GM18499 (cell line): Measurements from ENCODE around the gene ANP32A.

Source experiments
- ATAC-seq: cut with Tn5 transposase; IDR thresholded peaks from one replicate; pipeline ENCODE4 v1.9.1; 2021; ENCODE audit warnings: moderate number of reproducible peaks; ENCODE audit not compliant: insufficient read depth, unreplicated experiment

The ANP32A gene

DNA sequence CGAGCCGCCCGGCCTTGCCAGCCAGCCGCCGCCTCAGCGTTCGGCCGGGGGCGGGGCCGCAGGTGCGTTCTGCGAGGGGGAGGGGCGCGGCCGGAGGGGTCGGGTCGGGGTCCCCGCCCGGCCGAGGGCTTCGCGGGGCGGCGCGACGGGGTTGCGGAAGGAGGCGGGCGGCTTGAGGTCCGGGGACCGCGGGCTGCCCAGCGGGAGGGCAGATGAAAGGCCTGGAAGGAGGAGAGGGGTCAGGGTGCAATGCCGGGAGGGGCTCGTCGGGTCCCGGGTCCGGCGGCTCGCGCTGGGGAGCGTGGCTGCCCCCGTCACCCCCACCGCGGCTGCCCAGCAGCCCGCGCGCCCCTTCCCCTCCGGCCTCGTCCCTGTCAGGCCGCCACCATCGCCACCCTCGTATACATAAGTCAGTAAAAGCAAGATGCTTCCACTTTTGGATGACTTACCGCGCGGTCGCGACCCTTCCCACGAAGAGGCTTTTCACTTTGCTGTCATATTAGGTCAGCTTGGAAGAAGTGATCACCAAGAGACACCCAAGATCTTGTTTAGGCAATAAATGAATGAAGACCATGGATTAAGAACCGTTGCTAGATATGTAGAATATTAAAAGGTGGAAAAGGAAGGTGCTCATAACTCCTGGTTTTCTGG is 620 bp upstream of the ANP32A start:
- ATAC-seq: no peak

DNA sequence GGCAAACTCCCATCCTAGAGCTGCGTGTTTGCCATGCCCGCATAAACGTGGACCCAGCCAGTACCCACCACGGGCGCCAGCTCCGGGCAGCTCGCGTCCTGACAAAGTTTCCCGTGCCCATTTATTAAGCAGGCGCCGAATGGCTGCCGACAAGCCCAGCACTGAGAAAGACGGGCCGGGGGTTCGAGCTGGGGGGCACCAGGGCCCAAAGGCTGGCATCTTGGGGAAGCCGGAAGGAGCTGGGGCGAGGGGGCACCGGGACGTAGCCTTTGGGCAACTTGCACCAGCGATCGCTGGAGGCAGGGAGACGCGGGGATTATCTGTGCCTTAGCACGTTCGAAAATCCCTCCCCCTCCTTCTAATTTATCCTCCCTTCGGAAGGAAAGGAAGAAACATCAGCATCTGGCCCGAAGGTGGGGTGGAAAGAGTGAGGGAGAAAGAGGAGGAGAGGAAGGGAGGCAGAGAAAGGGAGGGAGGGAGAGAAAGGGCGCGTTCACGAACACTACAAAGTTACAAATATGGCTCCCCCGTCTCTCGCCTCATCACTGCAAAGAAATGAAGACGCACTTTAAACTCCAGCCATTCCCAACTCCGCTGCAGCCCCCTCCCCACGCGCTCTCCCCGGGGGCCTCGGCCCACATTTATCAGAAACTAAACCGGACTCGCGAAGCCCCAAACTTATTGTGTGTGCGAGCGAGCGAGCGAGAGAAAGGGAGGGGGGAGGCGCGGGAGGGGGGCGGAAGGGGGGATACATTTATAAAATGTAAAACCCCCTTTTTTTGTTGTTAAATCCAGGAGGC is 1.0 kb downstream of the ANP32A start:
- no peak for ATAC-seq

DNA sequence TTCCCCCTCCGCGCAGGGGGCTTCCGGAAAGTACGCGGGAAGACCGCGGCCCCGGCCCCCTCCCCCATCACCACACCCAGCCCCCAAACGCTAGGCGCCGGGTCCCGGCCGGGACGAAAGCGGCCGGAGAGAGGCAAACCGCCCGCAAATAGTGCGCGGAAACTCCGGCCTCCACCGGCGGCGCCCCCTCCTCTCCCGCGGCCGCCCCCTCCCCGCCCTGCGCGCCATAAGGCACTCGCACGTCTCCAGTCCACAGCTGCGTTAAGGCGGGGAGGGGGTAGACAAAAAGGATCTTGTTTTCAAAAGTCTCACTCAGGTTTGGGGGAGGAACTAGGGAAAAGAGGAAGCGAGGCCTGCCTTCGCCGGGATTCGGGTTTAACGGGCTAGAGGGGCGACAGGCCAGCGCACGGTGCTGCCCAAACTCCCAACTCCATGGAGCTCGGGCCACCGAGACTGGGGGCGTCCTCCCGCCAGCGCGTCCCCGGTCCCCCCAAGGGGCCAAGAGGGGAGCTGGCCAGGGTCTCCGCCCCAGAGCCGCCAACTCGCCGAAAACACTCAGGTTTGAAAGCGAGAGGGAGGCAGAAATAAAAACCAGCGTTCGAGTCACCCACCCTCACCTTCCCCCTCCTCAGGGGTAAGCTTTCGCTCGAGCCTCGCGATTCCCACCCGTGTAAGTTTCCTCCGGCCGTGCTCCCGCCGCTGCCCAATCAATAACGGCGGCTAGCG is 1.8 kb downstream of the ANP32A start:
- ATAC-seq: no peak

DNA sequence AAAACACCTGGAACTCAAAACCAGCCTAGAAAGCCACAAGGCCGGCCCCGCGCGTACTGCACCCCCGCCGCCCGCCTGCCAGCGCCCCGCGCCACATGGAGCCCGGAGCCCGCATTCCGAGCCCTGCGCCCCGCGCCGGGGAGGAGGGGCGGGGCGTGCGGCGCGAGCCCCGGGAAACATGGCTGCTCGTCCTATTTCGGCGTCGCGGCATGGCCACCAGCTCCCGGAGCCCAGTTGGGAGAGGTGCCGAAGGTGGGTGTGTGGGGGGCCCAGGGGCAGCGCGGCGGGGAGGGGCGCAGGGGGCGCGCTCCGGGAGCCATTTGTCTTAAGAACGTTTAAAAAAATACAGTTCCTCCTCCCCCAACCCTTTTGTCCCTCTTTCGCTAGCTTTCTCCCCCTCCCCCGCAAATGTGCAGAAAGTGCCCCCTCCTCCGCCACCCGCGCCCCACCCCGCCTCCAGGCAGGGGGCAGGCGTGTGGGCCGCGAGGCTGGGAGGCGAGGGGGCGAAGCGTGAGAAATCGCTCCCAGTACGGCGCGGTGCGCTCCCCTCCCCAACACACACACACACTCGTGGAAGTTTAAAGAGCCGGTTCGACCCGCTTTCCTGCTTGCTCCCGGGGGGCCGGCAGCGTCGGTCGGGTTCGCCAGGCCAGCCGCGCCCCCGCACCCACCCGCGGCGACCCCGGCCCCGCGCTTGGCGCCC is 2.5 kb downstream of the ANP32A start:
- ATAC-seq: no peak

DNA sequence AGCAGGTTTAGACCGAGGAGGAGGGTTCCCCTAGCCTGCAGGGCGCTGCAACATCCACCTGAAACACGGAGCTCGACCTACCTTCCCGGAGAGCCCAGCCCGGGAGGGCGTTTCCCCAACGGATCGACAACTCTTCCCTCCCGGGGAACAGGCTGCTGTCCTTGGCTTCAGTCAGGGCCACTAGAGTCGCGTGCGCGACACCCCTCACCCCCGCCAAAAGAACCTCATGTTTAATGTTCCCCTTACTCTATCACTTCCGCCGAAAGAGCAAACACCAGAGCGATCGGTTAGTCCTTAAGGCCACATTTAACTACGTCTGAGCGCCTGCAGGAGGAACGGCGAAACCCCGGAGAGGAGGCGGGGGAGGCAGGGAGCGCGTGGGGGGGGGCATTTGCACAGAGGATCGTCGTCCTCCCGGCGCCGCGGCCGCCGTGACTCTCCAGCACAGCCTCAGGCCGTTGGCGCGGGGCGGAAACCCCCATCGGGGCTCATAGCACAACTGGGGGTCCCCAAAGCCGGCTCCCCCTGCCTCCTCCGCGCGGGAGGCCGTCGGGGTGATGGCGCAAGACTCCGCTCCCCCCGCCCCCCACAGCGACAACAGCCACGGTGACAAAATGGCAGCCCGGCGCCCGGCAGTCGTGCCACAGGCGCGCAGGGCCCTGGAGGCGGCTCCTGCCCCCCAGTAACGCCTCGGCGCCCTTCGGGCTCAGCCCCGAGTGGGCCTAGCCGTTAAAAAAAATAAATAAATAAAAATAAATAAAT is 3.2 kb downstream of the ANP32A start:
- no peak for ATAC-seq

DNA sequence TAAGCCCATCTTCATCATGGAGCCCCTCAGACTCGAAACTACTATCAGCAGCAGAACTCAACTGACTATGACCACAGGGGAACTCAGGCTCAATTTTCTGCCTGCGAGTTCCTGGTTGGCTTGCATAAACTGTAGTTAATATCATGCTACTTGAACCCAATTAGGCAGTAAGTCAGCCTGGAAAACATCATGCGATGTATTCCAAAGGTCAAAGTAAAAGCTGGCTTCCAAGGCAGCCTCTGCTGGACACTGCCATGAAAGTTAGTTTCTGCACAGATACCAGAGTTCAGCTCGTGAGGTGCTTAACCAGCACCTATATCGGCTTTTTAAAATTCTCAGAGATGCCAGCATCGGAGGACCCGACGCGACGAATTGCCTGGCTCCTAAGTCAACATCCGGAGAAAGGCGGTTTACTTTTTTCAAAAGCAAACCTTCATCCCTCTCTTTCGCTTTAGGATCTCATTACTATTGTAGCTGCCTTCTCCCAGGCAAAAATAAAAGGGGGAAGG is 3.8 kb downstream of the ANP32A start:
- no peak for ATAC-seq

DNA sequence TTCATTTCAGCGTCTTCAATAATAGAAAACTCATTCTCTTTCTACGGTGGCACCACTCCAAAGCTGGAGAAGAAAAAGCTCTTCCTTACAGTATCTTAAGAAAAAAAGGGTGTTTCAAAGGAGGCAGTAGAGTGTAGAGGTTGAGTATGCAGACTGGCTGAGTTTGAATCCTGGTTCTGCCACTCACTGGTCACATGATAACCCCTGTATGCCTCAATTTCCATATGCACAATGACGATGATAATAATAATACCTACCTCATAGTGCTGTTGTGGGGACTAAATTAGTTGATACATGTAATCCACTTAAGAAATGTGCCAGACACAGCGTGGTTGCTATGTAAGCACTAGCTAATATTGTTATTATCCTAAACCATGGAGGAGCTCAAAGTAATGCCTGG is 4.5 kb downstream of the ANP32A start:
- ATAC-seq: no peak

DNA sequence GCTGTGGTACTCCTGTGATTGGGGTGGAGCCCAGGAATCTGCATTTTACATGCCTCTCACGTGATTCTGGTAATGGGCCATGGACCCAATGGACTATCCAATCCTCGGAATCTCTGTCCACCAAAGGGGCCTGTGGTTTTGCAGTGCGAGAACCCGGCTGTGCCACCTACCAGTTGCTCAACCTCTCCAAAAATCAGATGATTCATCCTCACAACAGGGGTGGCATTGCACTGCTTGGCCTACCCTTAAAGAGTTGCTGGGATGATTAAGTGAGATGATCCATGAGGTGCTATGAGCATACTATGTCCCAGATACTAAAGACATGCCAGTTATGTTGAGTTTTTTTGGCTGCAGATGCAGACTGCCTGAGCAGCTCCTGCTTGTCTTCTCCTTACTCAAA is 5.1 kb downstream of the ANP32A start:
- no peak for ATAC-seq

DNA sequence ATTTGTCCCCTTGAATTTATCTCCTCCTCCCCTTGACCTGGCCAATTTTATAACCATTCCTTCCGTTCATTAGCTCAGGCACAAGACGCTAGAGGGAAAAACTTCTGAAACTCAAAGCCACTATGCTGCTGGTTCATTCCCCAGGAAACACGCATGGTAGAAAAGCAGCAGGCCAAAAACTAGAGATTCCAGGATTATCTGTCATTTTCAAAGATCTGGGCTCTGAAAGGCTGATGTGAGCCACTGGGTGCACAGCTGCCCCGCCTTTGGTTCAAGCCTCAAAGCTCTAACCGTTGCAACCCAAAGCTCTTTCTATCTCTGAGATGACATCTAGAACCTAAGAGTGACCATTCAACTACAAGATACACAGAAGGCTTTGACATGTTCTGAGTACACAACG is 6.1 kb downstream of the ANP32A start:
- no peak for ATAC-seq

DNA sequence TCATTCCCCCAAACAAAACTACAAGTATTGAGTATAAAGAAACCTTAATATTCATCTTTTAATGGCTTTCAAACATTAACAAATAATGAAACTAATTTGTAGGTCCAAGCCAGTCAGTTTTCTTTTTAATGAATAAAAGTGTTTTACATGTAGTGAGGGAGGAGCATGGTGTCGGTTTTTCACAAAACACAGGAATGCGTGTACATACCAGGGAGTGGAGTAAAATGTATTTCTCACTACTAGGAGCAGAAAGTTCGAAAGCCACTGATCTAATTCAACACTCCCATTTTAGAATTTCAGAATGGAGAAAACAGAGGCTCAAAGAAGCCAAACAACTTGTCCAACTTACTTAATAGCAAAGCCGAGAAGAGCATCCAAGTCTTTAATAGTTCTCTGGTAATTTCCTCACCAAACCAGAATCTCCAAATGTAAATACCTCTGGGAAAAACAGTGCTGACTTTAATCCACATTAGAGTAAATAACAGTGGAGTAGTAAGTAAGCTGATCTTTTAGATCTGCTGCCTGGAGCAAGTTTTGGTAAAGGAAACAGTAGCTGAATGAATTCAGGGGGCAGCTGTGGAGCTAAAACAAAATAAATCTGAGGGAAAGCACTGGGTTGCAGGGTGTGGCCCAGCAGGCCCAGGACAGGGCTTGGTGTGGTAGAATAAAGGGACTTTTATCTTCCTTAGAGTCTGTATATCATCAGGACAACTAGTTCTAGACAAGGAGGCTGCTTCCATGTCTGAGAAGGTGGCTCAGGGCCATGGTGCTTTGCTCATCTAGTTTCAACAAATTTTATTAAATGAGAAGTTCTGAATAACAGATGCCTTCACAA is 7.9 kb downstream of the ANP32A start:
- ATAC-seq: no peak

DNA sequence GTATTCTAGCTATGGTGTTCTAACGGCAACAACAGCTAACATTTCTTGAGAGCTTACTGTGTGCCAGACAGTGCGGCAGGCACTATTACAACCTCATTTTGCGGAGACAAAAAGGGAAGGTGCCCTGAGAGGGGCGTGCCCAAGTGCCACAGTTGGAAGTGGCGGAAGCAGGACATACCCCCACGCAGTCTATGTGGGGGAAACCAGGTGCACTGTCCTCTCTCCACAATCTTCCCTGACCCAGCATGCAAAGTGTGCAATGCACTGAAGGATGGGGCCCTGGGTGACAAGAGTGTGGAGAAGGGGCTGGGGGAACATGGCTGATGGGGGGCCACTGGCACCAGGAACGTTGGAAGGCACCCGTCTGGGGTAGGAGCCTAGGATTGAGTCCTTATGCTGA is 8.6 kb downstream of the ANP32A start:
- no peak for ATAC-seq

DNA sequence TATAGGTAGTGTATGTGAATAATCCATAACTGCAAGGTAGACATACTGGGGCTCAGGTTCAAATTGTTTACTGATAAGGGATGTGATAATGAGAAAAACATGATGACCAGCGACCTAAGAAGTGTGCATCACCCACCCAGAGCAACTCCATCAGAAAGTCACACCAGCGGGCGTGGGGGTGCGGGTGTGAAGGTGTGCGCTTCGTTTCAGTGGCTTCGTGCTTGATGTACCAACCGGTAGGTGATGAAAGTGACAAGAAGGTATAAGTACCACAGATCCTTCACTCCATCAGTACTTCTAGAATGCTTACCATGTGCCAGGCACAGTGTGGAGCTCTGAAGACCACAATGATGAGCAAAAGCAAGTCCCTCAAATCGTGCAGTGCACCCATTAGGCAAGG is 11.2 kb downstream of the ANP32A start:
- no peak for ATAC-seq

DNA sequence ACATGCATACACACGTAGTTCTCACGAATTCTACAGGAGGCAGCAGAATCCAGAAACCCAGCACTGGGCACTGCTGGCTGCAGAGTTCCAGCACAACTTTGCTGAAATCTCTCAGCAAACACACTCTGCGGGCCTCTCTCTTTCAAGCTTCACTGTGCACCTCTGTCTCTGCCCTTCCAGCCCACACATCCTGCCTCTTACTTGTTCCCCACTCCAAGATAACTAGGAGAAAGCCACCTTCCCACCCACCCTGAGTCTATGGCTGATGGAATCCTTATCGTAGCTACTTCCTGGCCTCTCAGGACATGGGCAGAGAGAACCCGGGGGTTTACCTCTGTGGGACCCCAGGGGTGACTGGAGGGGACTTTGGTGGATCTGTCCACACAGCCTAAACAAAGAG is 11.9 kb downstream of the ANP32A start:
- no peak for ATAC-seq

DNA sequence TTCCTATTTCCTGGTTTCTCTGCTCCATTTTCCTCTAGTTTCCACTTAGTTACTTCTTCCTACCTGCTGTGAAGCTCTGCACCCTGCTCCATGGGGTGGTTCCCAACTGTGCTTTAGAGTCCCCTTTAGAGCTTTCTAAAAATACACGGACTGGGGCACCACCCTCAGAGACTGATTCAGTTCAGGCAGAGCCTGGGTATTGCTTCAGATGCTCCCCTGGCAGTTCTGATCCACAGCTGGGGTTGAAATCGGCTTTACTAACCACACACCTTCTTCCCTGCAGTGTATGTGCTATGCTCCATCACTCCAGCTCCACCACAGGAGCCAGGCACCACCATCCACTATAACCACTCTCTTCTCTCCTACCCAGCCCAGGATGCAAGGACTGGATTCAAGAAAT is 12.6 kb downstream of the ANP32A start:
- no peak for ATAC-seq

DNA sequence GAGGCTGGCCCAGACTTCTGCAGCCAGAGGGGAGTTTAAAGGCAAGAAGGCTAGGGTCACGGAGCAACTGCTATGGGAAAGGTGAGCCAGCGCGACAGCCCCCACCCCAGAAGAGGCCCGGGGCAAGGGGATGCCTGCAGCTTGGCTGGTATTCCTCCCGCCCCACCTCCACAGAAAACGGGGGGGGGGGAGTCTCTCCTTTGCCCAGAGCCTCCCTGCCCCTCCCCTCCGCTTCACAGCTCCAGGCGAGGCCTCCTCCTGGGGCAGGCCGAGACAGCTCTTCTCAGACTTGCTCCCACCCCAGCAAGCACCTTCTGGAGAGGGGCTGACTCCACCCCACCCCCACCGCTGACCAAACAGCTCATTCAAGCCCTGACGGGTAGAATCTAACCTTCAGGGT is 13.4 kb downstream of the ANP32A start:
- ATAC-seq: no peak

DNA sequence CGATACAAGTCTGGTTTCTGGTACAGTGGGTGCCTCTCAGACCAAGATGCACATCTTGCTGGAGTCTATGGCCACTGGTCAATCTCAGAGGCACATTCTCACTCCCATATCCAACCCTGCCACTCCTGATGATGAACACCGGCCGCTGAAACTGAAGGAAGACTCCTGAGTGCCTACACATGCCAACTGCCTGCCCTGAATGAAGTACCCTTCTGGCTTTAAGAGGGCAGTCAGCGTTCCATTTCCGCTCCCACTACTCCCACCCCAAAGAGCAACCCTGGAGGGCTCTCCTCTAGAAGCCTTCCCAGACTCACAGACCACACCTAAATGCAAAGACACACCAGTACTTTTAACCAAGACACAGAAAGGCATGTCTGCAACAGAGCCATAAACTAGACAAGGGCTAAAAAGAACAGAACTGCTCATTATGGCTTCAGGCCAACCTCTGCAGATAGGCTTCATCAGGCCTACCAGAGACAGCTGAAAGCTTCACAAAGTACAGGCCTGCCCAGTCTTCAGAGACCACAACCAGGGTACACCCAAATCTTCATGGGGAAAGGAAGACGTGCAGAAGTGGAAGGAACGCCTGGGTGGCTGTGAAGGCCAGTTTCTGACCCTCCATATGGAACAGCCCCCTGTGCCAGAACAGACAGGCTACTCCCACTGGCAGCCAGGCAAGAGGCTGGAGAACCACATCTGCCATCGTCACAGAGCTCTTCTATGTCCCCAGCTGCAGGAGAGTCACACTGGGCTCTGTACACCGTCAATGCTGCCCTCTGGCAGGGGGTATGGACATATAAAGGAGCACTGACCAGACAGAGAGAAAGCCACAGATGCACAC is 14.3 kb downstream of the ANP32A start:
- no peak for ATAC-seq

DNA sequence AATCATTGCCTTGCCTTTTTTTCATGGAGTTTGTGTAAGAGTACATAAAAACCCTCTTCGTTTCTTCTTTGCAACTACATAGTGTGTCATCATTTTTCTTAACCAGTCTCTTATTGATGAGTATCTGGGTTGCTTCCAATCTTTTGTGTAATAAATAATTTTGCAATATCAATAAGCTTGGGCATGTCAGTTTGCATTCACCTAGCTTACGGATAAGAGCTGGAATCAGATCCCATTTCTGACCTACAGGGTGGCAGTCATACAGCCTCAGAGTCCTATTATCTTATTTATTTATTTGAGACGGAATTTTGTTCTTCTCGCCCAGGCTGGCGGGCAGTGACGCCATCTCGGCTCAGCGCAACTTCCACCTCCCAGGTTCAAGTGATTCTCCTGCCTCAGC is 18.3 kb downstream of the ANP32A start:
- no peak for ATAC-seq

DNA sequence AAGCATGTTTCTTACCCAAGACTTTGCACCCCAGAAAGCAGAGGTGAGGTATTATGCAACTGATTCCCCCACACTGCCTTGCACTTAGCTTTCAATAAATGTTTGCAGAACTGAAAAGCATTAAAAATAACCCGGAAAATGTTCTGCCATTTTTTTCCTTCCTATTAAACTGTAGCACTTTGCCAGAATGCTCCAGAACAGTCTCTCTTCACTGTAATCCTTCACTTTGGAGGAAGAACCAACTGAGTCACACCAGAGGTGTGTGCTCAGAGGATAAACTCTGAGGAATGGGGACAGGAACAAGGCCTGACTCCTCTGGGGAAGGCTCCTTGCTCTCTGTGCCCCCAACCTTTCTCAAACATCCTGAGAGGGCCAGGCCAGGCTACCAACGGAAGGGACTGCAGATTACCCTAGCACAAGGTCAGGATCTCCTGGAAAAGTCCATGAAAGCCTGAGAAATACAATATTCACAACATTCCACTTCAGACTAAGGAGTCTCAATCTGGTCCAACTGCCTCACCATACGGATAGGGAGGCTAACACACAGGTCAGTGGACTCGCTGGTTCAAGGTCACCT is 19.0 kb downstream of the ANP32A start:
- no peak for ATAC-seq
